K562 (cell line): ENCODE results near the gene NOC4L. TPM values are rescaled to one million over a fixed set of nuclear protein-coding genes. Genes with fewer than 3 reads are reported as not detected.

Experiments
- POLR2B ChIP-seq: fragments of 450-650 bp; IDR thresholded peaks from 2 replicates; pipeline ENCODE4 v1.6.1; 2018; ENCODE audit warnings: low read depth; ENCODE audit not compliant: partially characterized antibody
- RERE ChIP-seq: sonication (generic); formaldehyde crosslinking; IDR thresholded peaks from 2 replicates; pipeline ENCODE4 v1.8.0; 2023; ENCODE audit warnings: missing genetic modification reagents, mild to moderate bottlenecking, borderline replicate concordance
- TBL1XR1 ChIP-seq, 2 experiments: IDR thresholded peaks; 2 replicates each; pipeline ENCODE4 v1.6.1; 2012; ENCODE audit warnings: improper control_type of control experiment in 2 of 2, low read length in 2 of 2, mild to moderate bottlenecking in 1 of 2
- ZNF444 ChIP-seq: fragments of 250-450 bp; sonication (Bioruptor Pico); IDR thresholded peaks from 2 replicates; pipeline ENCODE4 v1.4.0; 2020; ENCODE audit warnings: mild to moderate bottlenecking, moderate library complexity
- polyA plus RNA-seq, 8 experiments: library from polyadenylated mRNA; depleted of rRNA in 4 of 8; stranded (reverse) in 5 of 8; unstranded in 3 of 8; fragments of >200 nt; fragmentation: Nextera tagmentation in 2 of 8; fragmentation: Illumina TruSeq in 1 of 8; extraction: Ambion mirVana in 2 of 8; extraction: Trizol in 1 of 8; gene quantifications; 2 replicates each; pipeline versions ENCODE4 v1.2.1 to v1.2.3, GENCODE V29; 2011 to 2014; ENCODE audit warnings: inconsistent platforms in 1 of 8, missing spikeins in 1 of 8
- total RNA-seq, 7 experiments: library from RNA; depleted of rRNA in 6 of 7; stranded (reverse); fragments of >200 nt in 6 of 7; fragmentation: Illumina TruSeq in 2 of 7; extraction: Trizol in 2 of 7; gene quantifications; 2 replicates each; pipeline versions ENCODE4 v1.2.1 to v1.2.3, GENCODE V29; 2011 to 2021; ENCODE audit warnings: low replicate concordance in 1 of 7

Gene NOC4L
- total and polyA plus RNA-seq, 9 of the 15 experiments (the other 6 are each of a cell fraction or from before 2014, with no cell fraction given), result 1.3 to 77.0 (median 20.0) TPM

GRCh38 chr12:132185705-132186104 is 41.4 kb downstream of the NOC4L start (continued):
- TF ChIP-seq RERE (CRISPR knock-in tag) (no peak), POLR2B (no peak), ZNF444 (CRISPR knock-in tag) (no peak), TBL1XR1 (IDR thresholded peaks at IDR 0.05; ENCODE audit: low read length in 2 of 2) (no peak)
- TF ChIP-seq, all 486 proteins: peak for 0
